Naive B cell (primary cell): ENCODE data around the gene INPP5E. TPM values are rescaled to one million over a fixed set of nuclear protein-coding genes. Genes with fewer than 3 reads are reported as not detected.
A peak's percentile ranks its signal among the peaks of the same experiment; 100 is the strongest.

Source experiments
- ATAC-seq, 2 donors: fragments of 150-1000 bp; cut with Tn5 transposase; 2 replicates each; pipeline ENCODE4 v1.10.0; 2021; ENCODE audit warnings: low read depth in 2 of 2, mild to moderate bottlenecking in 2 of 2, moderate library complexity in 2 of 2
- DNase-seq: peaks from one replicate; pipeline ENCODE4 v3.0.0; 2022
- H3K27ac Mint-ChIP-seq, 6 donors: one replicate each; pipeline ENCODE4 v1.8.0; 2020 to 2022; ENCODE audit warnings: mild to moderate bottlenecking in 6 of 6, mixed read lengths in 6 of 6, moderate library complexity in 5 of 6, inconsistent platforms in 2 of 6
- H3K27me3 Mint-ChIP-seq, 3 donors: one replicate each; pipeline ENCODE4 v1.8.0; 2021 to 2022; ENCODE audit warnings: mixed read lengths in 3 of 3, mild to moderate bottlenecking in 1 of 3
- H3K36me3 Mint-ChIP-seq, 2 donors: one replicate each; pipeline ENCODE4 v1.8.0; 2020 to 2022; ENCODE audit warnings: mixed read lengths in 2 of 2, inconsistent platforms in 1 of 2, mild to moderate bottlenecking in 1 of 2
- H3K4me1 Mint-ChIP-seq, 3 donors: one replicate each; pipeline ENCODE4 v1.8.0; 2020 to 2022; ENCODE audit warnings: mixed read lengths in 3 of 3, inconsistent platforms in 1 of 3, mild to moderate bottlenecking in 1 of 3, moderate library complexity in 1 of 3
- H3K4me3 Mint-ChIP-seq, 8 donors: one replicate each; pipeline ENCODE4 v1.8.0; 2020 to 2022; ENCODE audit warnings: mild to moderate bottlenecking in 8 of 8, mixed read lengths in 8 of 8, moderate library complexity in 8 of 8, inconsistent platforms in 2 of 8
- H3K9me3 Mint-ChIP-seq, 7 donors: one replicate each; pipeline ENCODE4 v1.8.0; 2020 to 2022; ENCODE audit warnings: mixed read lengths in 7 of 7, mild to moderate bottlenecking in 5 of 7, inconsistent platforms in 2 of 7, moderate library complexity in 1 of 7
- polyA plus RNA-seq, 6 donors: library from polyadenylated mRNA; unstranded; fragments of 300-500 nt; fragmentation: Illumina TruSeq; gene quantifications; one replicate each; pipeline ENCODE4 v1.2.3, GENCODE V29; 2021; ENCODE audit warnings: low read depth in 6 of 6

The INPP5E gene
- polyA plus RNA-seq, 6 donors from 2014 or later, result 0.61 to 6.8 (median 3.2) TPM

GRCh38 chr9:136482046-136482792, 42.6 kb upstream of the INPP5E start:
- Mint-ChIP-seq H3K27ac (peak overlapping the region; percentile 81 to 99 (median 97)), H3K4me3 (peak overlapping the region; percentile 89 to 99 (median 92)), H3K9me3 (no peaks in the 10 kb centered on the region), H3K36me3 (no peaks in the 10 kb centered on the region), H3K27me3 (no peaks in the 10 kb centered on the region), H3K4me1 (peaks cover 11 to 46% (median 40%) of the 10 kb centered on the region in 3 donors)
- DNase-seq (peak; percentile 26), ATAC-seq (no peak)

GRCh38 chr9:136481558-136481957, 41.9 kb upstream of the INPP5E start:
- Mint-ChIP-seq H3K27me3 (no peaks in the 10 kb centered on the region), H3K27ac (peak overlapping the region; percentile 85 to 99 (median 97)), H3K9me3 (no peaks in the 10 kb centered on the region), H3K4me3 (peak overlapping the region; percentile 89 to 99 (median 92)), H3K36me3 (no peaks in the 10 kb centered on the region), H3K4me1 (peaks cover 11 to 46% (median 40%) of the 10 kb centered on the region in 3 donors)
- no peak for DNase-seq
- no peak for ATAC-seq

- DNase-seq, result no peak
- ATAC-seq, result no peak
- H3K9me3 Mint-ChIP-seq, result no peaks in the 10 kb centered on the region
- H3K4me1 Mint-ChIP-seq, result peaks cover 2 to 21% (median 19%) of the 10 kb centered on the region in 3 donors
- H3K27ac Mint-ChIP-seq, result no peak overlapping the region
- no peaks in the 10 kb centered on the region for H3K27me3 Mint-ChIP-seq
- H3K4me3 Mint-ChIP-seq, result no peak overlapping the region
- no peaks in the 10 kb centered on the region for H3K36me3 Mint-ChIP-seq
Measured at GRCh38 chr9:136476369-136477150, 36.9 kb upstream of the INPP5E start.

GRCh38 chr9:136474974-136475865, 35.6 kb upstream of the INPP5E start:
- Mint-ChIP-seq H3K4me1 (peaks cover 0 to 14% (median 14%) of the 10 kb centered on the region in 3 donors), H3K27me3 (no peaks in the 10 kb centered on the region), H3K9me3 (no peaks in the 10 kb centered on the region), H3K4me3 (no peak overlapping the region), H3K36me3 (no peaks in the 10 kb centered on the region), H3K27ac (peak overlapping the region in 1 of 6 donors; percentile 84)
- DNase-seq (no peak), ATAC-seq (no peak)

GRCh38 chr9:136474021-136474640, 34.5 kb upstream of the INPP5E start:
- Mint-ChIP-seq H3K9me3 (no peaks in the 10 kb centered on the region), H3K27me3 (no peaks in the 10 kb centered on the region), H3K27ac (peak overlapping the region in 1 of 6 donors; percentile 66), H3K36me3 (no peaks in the 10 kb centered on the region), H3K4me3 (no peak overlapping the region), H3K4me1 (peaks cover 0 to 9% (median 8%) of the 10 kb centered on the region in 3 donors)
- DNase-seq, result no peak
- ATAC-seq, result no peak

- peak overlapping the region in 1 of 6 donors; percentile 44 for H3K27ac Mint-ChIP-seq
- H3K36me3 Mint-ChIP-seq, result no peaks in the 10 kb centered on the region
- H3K27me3 Mint-ChIP-seq, result no peaks in the 10 kb centered on the region
- H3K9me3 Mint-ChIP-seq, result no peaks in the 10 kb centered on the region
- no peak for DNase-seq
- H3K4me3 Mint-ChIP-seq, result no peak overlapping the region
- ATAC-seq, result no peak
- H3K4me1 Mint-ChIP-seq, result peaks cover 0 to 9% (median 6%) of the 10 kb centered on the region in 3 donors
Measured at GRCh38 chr9:136473354-136473721, 33.7 kb upstream of the INPP5E start.

- Mint-ChIP-seq H3K27me3 (no peaks in the 10 kb centered on the region), H3K9me3 (no peaks in the 10 kb centered on the region), H3K4me1 (peaks cover 0 to 6% (median 1%) of the 10 kb centered on the region in 3 donors), H3K4me3 (no peak overlapping the region), H3K27ac (no peak overlapping the region), H3K36me3 (no peaks in the 10 kb centered on the region)
- no peak for ATAC-seq
- DNase-seq, result no peak
Measured at GRCh38 chr9:136472640-136473353, 33.2 kb upstream of the INPP5E start.

- Mint-ChIP-seq H3K4me3 (no peak overlapping the region), H3K27ac (peak overlapping the region in 1 of 6 donors; percentile 30), H3K36me3 (no peaks in the 10 kb centered on the region), H3K4me1 (no peaks in the 10 kb centered on the region), H3K9me3 (no peaks in the 10 kb centered on the region), H3K27me3 (no peaks in the 10 kb centered on the region)
- DNase-seq (no peak), ATAC-seq (no peak)
Measured at GRCh38 chr9:136471802-136472487, 32.3 kb upstream of the INPP5E start.

GRCh38 chr9:136470792-136471469, 31.3 kb upstream of the INPP5E start:
- Mint-ChIP-seq H3K36me3 (no peaks in the 10 kb centered on the region), H3K4me3 (no peak overlapping the region), H3K9me3 (no peaks in the 10 kb centered on the region), H3K4me1 (no peaks in the 10 kb centered on the region), H3K27ac (no peak overlapping the region), H3K27me3 (no peaks in the 10 kb centered on the region)
- no peak for DNase-seq
- no peak for ATAC-seq

- DNase-seq, result no peak
- no peaks in the 10 kb centered on the region for H3K36me3 Mint-ChIP-seq
- H3K4me3 Mint-ChIP-seq, result no peak overlapping the region
- no peaks in the 10 kb centered on the region for H3K27me3 Mint-ChIP-seq
- H3K27ac Mint-ChIP-seq, result no peak overlapping the region
- no peaks in the 10 kb centered on the region for H3K9me3 Mint-ChIP-seq
- ATAC-seq, result no peak
- no peaks in the 10 kb centered on the region for H3K4me1 Mint-ChIP-seq
Measured at GRCh38 chr9:136470356-136470755, 30.7 kb upstream of the INPP5E start.

- H3K4me1 Mint-ChIP-seq, result no peaks in the 10 kb centered on the region
- H3K36me3 Mint-ChIP-seq, result peaks cover 0 to 7% of the 10 kb centered on the region in 2 donors
- ATAC-seq, result no peak
- no peaks in the 10 kb centered on the region for H3K9me3 Mint-ChIP-seq
- no peak overlapping the region for H3K27ac Mint-ChIP-seq
- H3K27me3 Mint-ChIP-seq, result no peaks in the 10 kb centered on the region
- DNase-seq, result no peak
- H3K4me3 Mint-ChIP-seq, result no peak overlapping the region
Measured at GRCh38 chr9:136467766-136468165, 28.1 kb upstream of the INPP5E start.

GRCh38 chr9:136466155-136466541, 26.5 kb upstream of the INPP5E start:
- Mint-ChIP-seq H3K27ac (no peak overlapping the region), H3K4me1 (peaks cover 0 to 3% (median 0%) of the 10 kb centered on the region in 3 donors), H3K27me3 (no peaks in the 10 kb centered on the region), H3K4me3 (no peak overlapping the region), H3K36me3 (peaks cover 0 to 7% of the 10 kb centered on the region in 2 donors), H3K9me3 (no peaks in the 10 kb centered on the region)
- ATAC-seq (no peak), DNase-seq (no peak)
